Astrocyte of the cerebellum (primary cell): ENCODE results near the gene ZNF772.
"Not testable (repeated sequence)": the region's sequence is repeated elsewhere in the genome, so short reads cannot be mapped to it uniquely, and the experiment has no call there.

Source experiments
- DNase-seq: peaks from one replicate; pipeline ENCODE4 v3.0.0-alpha.2; 2011; ENCODE audit warnings: low read depth
- H3K4me3 ChIP-seq: 2 replicates; pipeline ENCODE4 v1.5.1; 2011; ENCODE audit warnings: mild to moderate bottlenecking, low read depth, low read length, moderate library complexity
- CTCF ChIP-seq: IDR thresholded peaks from 2 replicates; pipeline ENCODE4 v1.5.1; 2012; ENCODE audit warnings: low read length, low read depth, moderate library complexity, mild to moderate bottlenecking; ENCODE audit errors: missing control alignments
- in situ Hi-C: cut with HindIII; loops from 2 replicates; pipeline ENCODE4 v1.10.0; 2017; ENCODE audit warnings: low sequenced_read_pairs

Gene ZNF772

GRCh38 chr19:57477191-57478008, at the start of gene ZNF772:
Gene ZNF772 (minus strand): TSS chr19:57477566. CDS start chr19:57477309, 257 bp downstream.
- TF ChIP-seq CTCF: peak; percentile 54
- peak within 1 kb of the TSS; percentile 66 for H3K4me3 ChIP-seq
- peak; percentile 88 for DNase-seq
- in situ Hi-C loops: no loop called here

- DNase-seq, in situ Hi-C loops, H3K4me3 ChIP-seq: not testable (repeated sequence)
Observed at GRCh38 chr19:57518021-57518420, 40.7 kb upstream of the ZNF772 start.

GRCh38 chr19:57515255-57515654, 37.9 kb upstream of the ZNF772 start:
- TF ChIP-seq CTCF: no peak
- H3K4me3 ChIP-seq: no peak overlapping the region
- in situ Hi-C loops: no loop called here

GRCh38 chr19:57512845-57513244, 35.5 kb upstream of the ZNF772 start:
- no peak for TF ChIP-seq CTCF
- in situ Hi-C loops: no loop called here
- DNase-seq: peak; percentile 12
- no peak overlapping the region for H3K4me3 ChIP-seq

More at GRCh38 chr19:57515255-57515654, 37.9 kb upstream of the ZNF772 start:
- no peak for DNase-seq

GRCh38 chr19:57511484-57511883, 34.1 kb upstream of the ZNF772 start:
- no peak overlapping the region for H3K4me3 ChIP-seq
- TF ChIP-seq CTCF: no peak
- no peak for DNase-seq
- in situ Hi-C loops: no loop called here

- no peak for DNase-seq
- no peak for TF ChIP-seq CTCF
- in situ Hi-C loops: no loop called here
- H3K4me3 ChIP-seq: no peak overlapping the region
Observed at GRCh38 chr19:57506163-57506562, 28.8 kb upstream of the ZNF772 start.

GRCh38 chr19:57500400-57500799, 23.0 kb upstream of the ZNF772 start:
- H3K4me3 ChIP-seq: peak overlapping the region; percentile 61
- in situ Hi-C loops, DNase-seq: not testable (repeated sequence)

- peak within 1 kb of the TSS; percentile 61 for H3K4me3 ChIP-seq
- in situ Hi-C loops: not testable (repeated sequence)
Observed at GRCh38 chr19:57499680-57500395, 22.5 kb upstream of the ZNF772 start, which contains the start of gene ZNF773. Gene ZNF773 (plus strand): TSS chr19:57499938. CDS start chr19:57500081, 143 bp downstream.

GRCh38 chr19:57499332-57499679, 21.9 kb upstream of the ZNF772 start:
- H3K4me3 ChIP-seq, DNase-seq, in situ Hi-C loops: not testable (repeated sequence)

More at GRCh38 chr19:57499680-57500395, 22.5 kb upstream of the ZNF772 start, which contains the start of gene ZNF773:
- peak; percentile 91 for DNase-seq

- DNase-seq, in situ Hi-C loops: not testable (repeated sequence)
- H3K4me3 ChIP-seq: peak overlapping the region; percentile 89
Observed at GRCh38 chr19:57488299-57488644, 10.9 kb upstream of the ZNF772 start.
